Hepatic stellate cell (primary cell): Measurements from ENCODE around the gene MAPK4.
"Not testable (repeated sequence)": the region's sequence is repeated elsewhere in the genome, so short reads cannot be mapped to it uniquely, and the experiment has no call there.

Experiments
- DNase-seq: peaks from one replicate; pipeline ENCODE4 v3.0.0; 2011; ENCODE audit warnings: low spot score

Gene MAPK4

DNA sequence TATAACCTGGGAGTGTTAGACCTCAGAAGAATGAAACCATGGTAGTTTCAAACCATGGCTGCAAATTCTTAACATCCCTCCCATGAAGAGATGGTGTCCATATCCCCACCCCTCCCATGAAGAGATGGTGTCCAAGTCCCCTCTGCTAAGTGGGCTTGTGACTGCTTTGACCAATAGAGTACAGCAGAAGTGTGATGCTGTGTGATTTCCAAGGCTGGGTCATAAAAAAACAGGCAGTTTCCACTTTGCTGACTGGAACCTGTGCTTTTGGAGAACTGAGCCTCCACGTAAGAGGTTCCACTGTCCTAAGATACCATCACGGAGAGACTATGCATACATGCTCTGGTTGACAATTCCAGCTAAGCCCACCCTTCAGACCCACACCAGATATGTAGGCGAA is 194.4 kb downstream of the MAPK4 start:
- DNase-seq: no peak

DNA sequence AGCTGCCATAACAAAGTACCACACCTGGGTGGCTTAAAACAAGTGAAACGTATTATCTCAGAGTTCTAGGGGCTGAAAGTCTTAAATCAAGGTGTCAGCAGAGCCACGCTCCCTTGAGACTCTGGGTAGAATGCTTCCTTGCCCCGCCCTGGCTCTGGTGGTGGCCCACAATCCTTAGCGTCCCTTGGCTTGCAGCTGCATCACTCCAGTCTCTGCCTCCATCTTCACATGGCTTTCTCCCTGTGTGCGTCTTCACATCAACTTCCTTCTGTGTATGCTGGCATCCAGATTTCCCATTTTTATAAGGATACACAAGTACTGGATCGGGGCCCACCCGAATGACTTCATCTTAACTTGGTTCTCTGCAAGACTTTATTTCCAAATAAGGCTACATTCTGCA is 197.5 kb downstream of the MAPK4 start:
- DNase-seq: no peak

DNA sequence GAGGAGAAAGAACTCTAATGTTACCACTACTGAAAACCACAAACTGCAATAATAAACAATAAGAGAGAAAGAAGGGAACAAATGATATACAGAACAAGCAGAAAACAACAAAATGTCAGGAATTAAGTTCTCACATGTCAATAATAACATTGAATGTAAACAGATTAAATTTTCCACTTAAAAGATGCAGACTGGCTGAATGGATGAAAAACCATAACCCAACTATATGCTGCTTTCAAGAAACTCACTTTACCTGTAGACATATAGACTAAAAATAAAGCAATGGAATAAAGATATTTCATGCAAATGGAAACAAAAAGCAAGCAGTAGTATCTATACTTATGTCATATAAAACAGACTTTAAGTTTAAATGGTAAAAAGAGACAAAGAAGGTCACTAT is 209.6 kb downstream of the MAPK4 start:
- no peak for DNase-seq

DNA sequence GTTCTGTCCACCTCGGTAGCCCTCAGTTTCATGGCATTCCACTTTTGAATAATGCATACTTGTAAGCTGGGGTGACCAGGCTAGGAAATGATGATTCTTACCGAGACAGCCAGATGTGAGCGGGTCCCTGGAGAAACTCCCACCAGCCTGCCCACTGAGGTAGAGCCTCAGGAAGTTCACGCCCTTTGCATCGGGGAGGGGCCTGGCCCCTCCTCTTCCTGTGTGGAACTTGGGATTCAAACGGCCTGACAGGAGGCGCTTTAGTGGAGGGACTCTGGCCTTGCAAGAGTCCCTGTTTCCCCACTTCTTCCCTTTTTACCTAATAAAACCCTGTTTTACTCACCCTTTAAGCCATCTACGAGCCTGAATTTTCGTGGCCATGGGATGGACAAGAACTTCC is 215.3 kb downstream of the MAPK4 start:
- DNase-seq: no peak

DNA sequence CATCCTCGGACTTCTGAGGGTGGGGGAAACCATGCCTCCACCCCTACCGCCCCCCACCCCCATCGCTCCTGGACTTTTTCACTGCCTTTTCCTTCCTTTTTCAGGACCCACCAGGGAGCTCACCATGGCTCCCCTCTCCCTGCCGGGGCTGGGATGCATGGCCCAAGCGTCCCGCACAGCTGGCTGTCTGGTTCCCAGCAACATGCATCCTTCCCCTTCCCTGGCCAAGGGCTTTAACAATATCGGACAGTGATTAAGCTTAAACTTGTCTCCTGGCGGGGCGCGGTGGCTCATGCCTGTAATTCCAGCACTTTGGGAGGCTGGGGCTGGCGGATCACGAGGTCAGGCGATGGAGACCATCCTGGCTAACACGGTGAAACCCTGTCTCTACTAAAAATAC is 215.8 kb downstream of the MAPK4 start:
- no peak for DNase-seq

DNA sequence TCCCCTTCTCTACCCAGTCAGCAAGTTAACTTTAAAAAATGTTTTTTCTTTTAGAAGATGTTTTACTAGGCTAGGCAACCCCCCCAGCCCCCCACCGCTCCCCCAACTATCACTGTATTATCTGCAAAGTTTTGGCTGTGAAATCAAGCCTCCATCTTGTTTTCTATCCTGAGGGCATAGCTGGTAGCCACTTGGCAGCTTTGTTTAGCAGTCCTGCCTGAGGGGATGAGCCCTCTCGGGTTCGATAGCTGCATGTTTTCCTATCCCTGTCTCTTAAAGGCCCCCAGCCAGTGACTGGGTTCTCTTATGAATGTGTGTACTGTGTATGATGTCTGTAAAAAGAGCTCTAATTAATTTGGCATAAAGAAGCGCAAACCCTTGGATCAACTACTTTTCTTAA is 216.5 kb downstream of the MAPK4 start:
- no peak for DNase-seq

DNA sequence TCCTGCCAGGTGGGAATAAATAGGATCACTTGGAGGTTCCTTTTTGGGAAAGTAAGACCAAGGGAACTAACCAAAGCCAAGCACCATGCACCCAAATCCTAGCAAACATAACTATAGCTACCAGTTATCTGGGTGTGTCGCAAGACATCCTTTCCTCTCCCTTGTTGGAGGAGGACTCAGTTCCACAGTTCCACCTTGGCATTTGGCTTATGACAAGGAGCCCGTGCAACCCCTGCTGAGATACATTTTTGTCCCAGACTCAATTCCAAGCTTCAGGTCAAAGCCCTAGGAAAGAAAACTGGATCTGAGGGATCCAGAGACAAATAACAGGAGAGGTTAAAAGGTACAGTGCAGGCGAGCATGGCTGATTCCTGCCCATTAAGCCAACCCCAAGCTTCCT is 219.1 kb downstream of the MAPK4 start:
- not testable (repeated sequence) for DNase-seq
